Neural cell (in vitro differentiated cells): ENCODE measurements around the gene TRIM16. TPM values are rescaled to one million over a fixed set of nuclear protein-coding genes. Genes with fewer than 3 reads are reported as not detected.
"Not testable (repeated sequence)": the region's sequence is repeated elsewhere in the genome, so short reads cannot be mapped to it uniquely, and the experiment has no call there.

ENCODE experiments used
- H2AFZ ChIP-seq: fragments of 200-600, 300-800 bp; sonication (generic), shearing (Covaris generic); 2 replicates; pipeline ENCODE4 v1.6.0; 2014; ENCODE audit warnings: low read depth, mild to moderate bottlenecking, antibody characterized with exemption, low read length, moderate library complexity
- H3F3A ChIP-seq: fragments of 200-600 bp; shearing (Covaris generic); 2 replicates; pipeline ENCODE4 v1.6.1; 2016; ENCODE audit warnings: mild to moderate bottlenecking, moderate library complexity, mixed read lengths, antibody characterized with exemption, low read length; ENCODE audit not compliant: insufficient read depth, poor library complexity, severe bottlenecking
- H3K27ac ChIP-seq: fragments of 200-600, 300-800 bp; sonication (generic), shearing (Covaris generic); 2 replicates; pipeline ENCODE4 v1.5.1; 2014; ENCODE audit warnings: mild to moderate bottlenecking, low read length, moderate library complexity
- H3K27me3 ChIP-seq: fragments of 300-800, 200-600 bp; sonication (generic), shearing (Covaris generic); 2 replicates; pipeline ENCODE4 v1.6.0; 2014; ENCODE audit warnings: mild to moderate bottlenecking, low read depth, low read length, moderate library complexity; ENCODE audit not compliant: insufficient read depth
- H3K36me3 ChIP-seq: fragments of 300-800, 200-600 bp; sonication (generic), shearing (Covaris generic); 2 replicates; pipeline ENCODE4 v1.5.1; 2014; ENCODE audit warnings: mild to moderate bottlenecking, antibody characterized with exemption, low read length, moderate library complexity; ENCODE audit not compliant: insufficient read depth
- H3K4me2 ChIP-seq: fragments of 300-800, 200-600 bp; sonication (generic), shearing (Covaris generic); 2 replicates; pipeline ENCODE4 v1.6.0; 2014; ENCODE audit warnings: mild to moderate bottlenecking, low read length
- H3K4me3 ChIP-seq: fragments of 300-800, 200-600 bp; sonication (generic), shearing (Covaris generic); 2 replicates; pipeline ENCODE4 v1.5.1; 2014; ENCODE audit warnings: mild to moderate bottlenecking, low read length, moderate library complexity
- H3K79me2 ChIP-seq: fragments of 200-600 bp; shearing (Covaris generic); replicated peaks from 2 replicates; pipeline ENCODE4 v1.6.0; 2014; ENCODE audit warnings: mild to moderate bottlenecking, low read length, moderate library complexity; ENCODE audit not compliant: insufficient read depth
- H3K9ac ChIP-seq: fragments of 300-800, 200-600 bp; sonication (generic), shearing (Covaris generic); 2 replicates; pipeline ENCODE4 v1.6.1; 2016; ENCODE audit warnings: mild to moderate bottlenecking, low read length, mixed read lengths
- H3K9me2 ChIP-seq: fragments of 200-600 bp; shearing (Covaris generic); 2 replicates; pipeline ENCODE4 v1.6.1; 2016; ENCODE audit warnings: mild to moderate bottlenecking, low read length, mixed read lengths; ENCODE audit not compliant: insufficient read depth
- H3K9me3 ChIP-seq: fragments of 200-600, 300-800 bp; sonication (generic), shearing (Covaris generic); 2 replicates; pipeline ENCODE4 v1.6.1; 2016; ENCODE audit warnings: mild to moderate bottlenecking, mixed run types, low read length, moderate library complexity, mixed read lengths
- H4K20me1 ChIP-seq: fragments of 200-600 bp; shearing (Covaris generic); 2 replicates; pipeline ENCODE4 v1.6.1; 2016; ENCODE audit warnings: mild to moderate bottlenecking, mixed run types; ENCODE audit not compliant: insufficient read depth
- polyA plus RNA-seq: library from polyadenylated mRNA; depleted of rRNA; stranded (reverse); fragments of >200 nt; gene quantifications from 2 replicates; pipeline ENCODE4 v1.2.3, GENCODE V29; 2014

TRIM16 gene
- polyA plus RNA-seq, 1 donor from 2014 or later: 34.9 TPM

- not testable (repeated sequence) for H3K27me3 ChIP-seq, H3K36me3 ChIP-seq, H3K79me2 ChIP-seq, H3K27ac ChIP-seq, H4K20me1 ChIP-seq, H3F3A ChIP-seq, H3K4me2 ChIP-seq, H2AFZ ChIP-seq, H3K9me3 ChIP-seq, H3K4me3 ChIP-seq, H3K9me2 ChIP-seq, H3K9ac ChIP-seq
Observed at GRCh38 chr17:15616828-15617227, 67.3 kb downstream of the TRIM16 start.

DNA sequence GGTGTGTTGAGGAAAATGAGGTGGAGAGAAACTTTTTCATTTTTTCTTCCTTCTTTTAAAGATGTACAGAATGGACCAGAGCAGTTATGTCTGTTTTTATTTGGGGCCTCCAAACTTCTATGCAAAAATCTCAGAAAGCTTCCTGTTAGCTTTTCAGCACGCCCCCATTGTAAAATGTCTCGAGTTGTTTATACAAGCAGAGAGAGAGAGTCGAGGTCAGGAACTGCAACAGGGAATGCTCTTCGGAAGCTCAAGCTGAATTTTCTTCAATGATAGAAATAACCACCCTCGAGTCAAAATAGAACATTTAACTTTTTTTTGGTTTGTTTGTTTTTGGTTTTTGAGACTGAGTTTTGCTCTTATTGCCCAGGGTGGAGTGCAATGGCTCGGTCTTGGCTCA lies 68.3 kb downstream of the TRIM16 start:
- not testable (repeated sequence) for H3K9ac ChIP-seq, H3K4me3 ChIP-seq, H4K20me1 ChIP-seq, H3K4me2 ChIP-seq, H2AFZ ChIP-seq, H3K79me2 ChIP-seq, H3K9me3 ChIP-seq, H3K9me2 ChIP-seq, H3K27ac ChIP-seq, H3K27me3 ChIP-seq, H3F3A ChIP-seq, H3K36me3 ChIP-seq

- not testable (repeated sequence) for H3K9me2 ChIP-seq, H3K4me2 ChIP-seq, H3F3A ChIP-seq, H2AFZ ChIP-seq, H3K4me3 ChIP-seq, H3K36me3 ChIP-seq, H3K9ac ChIP-seq, H4K20me1 ChIP-seq, H3K79me2 ChIP-seq, H3K9me3 ChIP-seq, H3K27ac ChIP-seq, H3K27me3 ChIP-seq
Observed at GRCh38 chr17:15613111-15613510, 71.0 kb downstream of the TRIM16 start.

DNA sequence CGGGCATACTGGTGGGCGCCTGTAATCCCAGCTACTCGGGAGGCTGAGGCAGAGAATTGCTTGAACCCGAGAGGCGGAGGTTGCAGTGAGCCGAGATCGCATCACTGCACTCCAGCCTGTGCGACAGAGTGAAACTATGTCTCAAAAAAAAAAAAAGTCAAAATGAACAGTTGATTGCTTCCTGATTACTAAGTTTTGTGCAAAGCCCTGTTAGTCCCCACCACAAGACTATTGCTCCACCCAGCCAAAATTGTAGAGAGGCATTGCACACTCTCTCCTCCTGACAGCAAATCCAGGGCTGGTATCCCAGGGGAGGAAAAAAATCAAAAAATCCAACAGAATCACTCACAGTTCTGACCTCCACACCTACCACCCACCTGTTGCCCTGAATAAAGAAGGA lies 91.2 kb downstream of the TRIM16 start:
- not testable (repeated sequence) for H3K36me3 ChIP-seq, H3K79me2 ChIP-seq, H3K9ac ChIP-seq, H3K27me3 ChIP-seq, H3K27ac ChIP-seq, H2AFZ ChIP-seq, H4K20me1 ChIP-seq, H3F3A ChIP-seq, H3K9me3 ChIP-seq, H3K4me2 ChIP-seq, H3K9me2 ChIP-seq, H3K4me3 ChIP-seq

GRCh38 chr17:15591986-15592385 lies 92.1 kb downstream of the TRIM16 start:
- not testable (repeated sequence) for H3K4me2 ChIP-seq, H3K27ac ChIP-seq, H3K9me2 ChIP-seq

DNA sequence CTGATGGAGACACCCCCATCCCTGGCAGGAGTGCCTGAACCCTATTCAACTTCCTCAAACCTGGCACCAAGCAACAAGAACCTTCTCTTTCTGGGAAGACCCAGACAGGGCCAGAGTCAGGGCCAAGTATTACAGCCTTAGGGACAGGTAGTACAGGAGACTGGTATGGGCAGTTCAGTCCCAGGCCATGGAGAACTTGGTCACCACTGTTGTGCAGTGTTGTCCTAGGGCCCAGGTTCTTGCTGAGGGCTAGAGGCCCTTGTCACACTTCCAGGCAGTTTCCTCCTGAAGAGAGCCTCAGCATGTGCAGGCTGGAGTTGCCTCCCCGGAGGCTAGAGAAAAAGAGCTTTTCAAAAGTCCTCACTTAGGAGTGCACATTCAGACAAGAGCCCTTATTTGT lies 93.3 kb downstream of the TRIM16 start:
- not testable (repeated sequence) for H4K20me1 ChIP-seq, H3K9me2 ChIP-seq, H3K27me3 ChIP-seq, H3K4me2 ChIP-seq, H3K9me3 ChIP-seq, H3K9ac ChIP-seq, H3K36me3 ChIP-seq, H3K27ac ChIP-seq, H2AFZ ChIP-seq, H3K4me3 ChIP-seq, H3K79me2 ChIP-seq, H3F3A ChIP-seq

More at GRCh38 chr17:15591986-15592385, 92.1 kb downstream of the TRIM16 start:
- not testable (repeated sequence) for H3K79me2 ChIP-seq, H3K36me3 ChIP-seq, H4K20me1 ChIP-seq, H3K4me3 ChIP-seq, H3K9me3 ChIP-seq, H3F3A ChIP-seq, H3K9ac ChIP-seq, H2AFZ ChIP-seq, H3K27me3 ChIP-seq

- not testable (repeated sequence) for H3K27me3 ChIP-seq, H3F3A ChIP-seq, H3K36me3 ChIP-seq, H4K20me1 ChIP-seq, H3K27ac ChIP-seq, H3K4me3 ChIP-seq, H3K4me2 ChIP-seq, H3K79me2 ChIP-seq, H3K9ac ChIP-seq, H2AFZ ChIP-seq, H3K9me2 ChIP-seq, H3K9me3 ChIP-seq
Observed at GRCh38 chr17:15589544-15590536, 94.3 kb downstream of the TRIM16 start.

DNA sequence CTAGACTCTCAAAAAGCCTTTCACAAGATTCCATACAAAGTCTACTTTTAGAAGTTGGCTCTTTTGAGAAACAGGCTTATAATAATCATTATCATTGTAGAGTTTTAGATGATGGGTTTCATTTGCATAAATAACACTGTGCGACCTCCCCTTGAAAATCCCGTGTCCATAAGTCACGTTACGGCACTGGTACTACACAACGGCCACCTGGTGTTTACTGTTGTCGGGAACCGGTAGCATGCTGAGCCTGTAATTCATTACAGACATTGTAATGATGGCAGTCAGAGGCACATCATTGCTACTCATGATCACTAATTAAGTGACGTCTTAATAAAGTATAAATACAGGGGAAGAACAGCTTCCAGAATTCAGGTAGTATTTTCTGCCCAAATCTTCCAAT lies 96.1 kb downstream of the TRIM16 start:
- H3K27ac ChIP-seq, H3K79me2 ChIP-seq, H4K20me1 ChIP-seq, H3K9me2 ChIP-seq, H3K4me3 ChIP-seq, H3K9me3 ChIP-seq, H3K27me3 ChIP-seq, H3K36me3 ChIP-seq, H3K9ac ChIP-seq, H3K4me2 ChIP-seq, H2AFZ ChIP-seq, H3F3A ChIP-seq: not testable (repeated sequence)
